Mesodermal cell (in vitro differentiated cells): ENCODE data around the gene VIPR2.
"Not testable (repeated sequence)": the region's sequence is repeated elsewhere in the genome, so short reads cannot be mapped to it uniquely, and the experiment has no call there.

ENCODE experiments used
- H3K27ac ChIP-seq: 2 replicates; pipeline ENCODE4 v1.7.0; 2013; ENCODE audit warnings: mild to moderate bottlenecking, low read depth, low read length, moderate library complexity; ENCODE audit not compliant: severe bottlenecking
- H3K36me3 ChIP-seq: 2 replicates; pipeline ENCODE4 v1.7.1; 2013; ENCODE audit warnings: mild to moderate bottlenecking, low read length, moderate library complexity; ENCODE audit not compliant: control insufficient read depth, insufficient read depth
- H3K4me1 ChIP-seq: one replicate; pipeline ENCODE4 v1.7.1; 2013; ENCODE audit warnings: mild to moderate bottlenecking, low read length; ENCODE audit not compliant: insufficient read depth, control insufficient read depth, poor library complexity, severe bottlenecking
- H3K4me3 ChIP-seq: 2 replicates; pipeline ENCODE4 v1.7.0; 2013; ENCODE audit warnings: low read length, control low read depth, mild to moderate bottlenecking; ENCODE audit not compliant: insufficient read depth, poor library complexity, severe bottlenecking; ENCODE audit errors: extremely low read depth
- H3K9me3 ChIP-seq: 2 replicates; pipeline ENCODE4 v1.7.1; 2013; ENCODE audit warnings: mild to moderate bottlenecking, low read length, moderate library complexity; ENCODE audit not compliant: control insufficient read depth
- WGBS, 2 experiments: methylation state at CpG; one replicate each; pipeline ENCODE4 v1.1.5; 2013; ENCODE audit warnings: missing lambda C conversion rate in 2 of 2; ENCODE audit not compliant: insufficient coverage in 2 of 2; 5-methylcytosine and 5-hydroxymethylcytosine counted together

The VIPR2 gene

DNA sequence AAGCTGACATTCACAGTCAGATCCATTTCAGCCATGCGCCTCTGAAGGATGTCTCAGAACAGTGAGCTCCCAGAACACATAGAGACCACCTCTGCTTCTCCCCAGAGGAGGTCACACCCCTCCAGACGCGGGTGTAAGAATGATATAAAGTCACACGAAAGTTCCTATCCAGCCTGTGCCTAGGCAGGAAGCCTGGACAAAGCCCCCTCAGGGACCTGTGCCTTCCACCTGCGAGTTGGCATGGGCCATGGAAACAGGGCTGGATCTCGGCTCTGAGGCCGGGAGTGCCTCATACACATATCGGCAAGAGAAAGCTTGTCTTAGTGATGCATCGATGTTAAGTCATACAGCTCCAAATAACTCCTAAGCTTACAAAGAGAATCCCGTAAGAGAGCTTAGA, 5.0 kb downstream of the VIPR2 start:
- H3K9me3 ChIP-seq: no peaks in the 10 kb centered on the region
- no peak overlapping the region for H3K27ac ChIP-seq
- no peak overlapping the region for H3K4me3 ChIP-seq
- no peaks in the 10 kb centered on the region for H3K4me1 ChIP-seq
- 92 to 95% methylated on average over 5 to 6 of the region's 10 CpGs for WGBS, 2 experiments
- H3K36me3 ChIP-seq: no peaks in the 10 kb centered on the region

GRCh38 chr7:159139202-159139601, 5.5 kb downstream of the VIPR2 start:
- Histone ChIP-seq H3K9me3 (no peaks in the 10 kb centered on the region), H3K4me3 (no peak overlapping the region), H3K4me1 (no peaks in the 10 kb centered on the region), H3K27ac (no peak overlapping the region), H3K36me3 (no peaks in the 10 kb centered on the region)
- 87 to 91% methylated on average over 9 to 10 of the region's 10 CpGs for WGBS, 2 experiments

- Histone ChIP-seq H3K36me3 (no peaks in the 10 kb centered on the region), H3K9me3 (no peaks in the 10 kb centered on the region), H3K27ac (no peak overlapping the region), H3K4me3 (no peak overlapping the region), H3K4me1 (no peaks in the 10 kb centered on the region)
- 100% methylated on average over 2 of the region's 6 CpGs; no CpG with 5 or more reads in 1 of the 2 experiments for WGBS, 2 experiments
Observed at GRCh38 chr7:159138508-159138907, 6.2 kb downstream of the VIPR2 start.

DNA sequence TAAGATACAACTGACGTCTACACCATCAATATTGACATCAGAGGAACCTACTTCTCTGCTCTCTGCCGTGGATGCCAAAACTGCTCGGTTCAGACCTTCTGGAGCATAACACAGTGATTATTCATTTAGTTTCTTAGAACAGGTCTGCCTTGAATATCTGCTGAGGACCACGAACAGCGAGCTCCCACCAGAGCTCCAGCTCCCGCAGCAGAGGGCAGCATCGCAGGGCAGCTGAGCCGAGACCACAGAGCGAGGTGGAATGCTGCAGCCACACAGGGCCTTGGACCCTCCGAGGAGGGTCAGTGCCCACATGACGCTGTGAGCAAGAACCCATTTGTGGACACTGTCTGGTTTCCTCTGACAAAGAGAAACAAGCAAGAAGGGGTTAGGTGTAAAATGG, 6.8 kb downstream of the VIPR2 start:
- WGBS, 2 experiments: 88 to 94% methylated on average over 9 to 10 of the region's 11 CpGs
- no peak overlapping the region for H3K27ac ChIP-seq
- H3K36me3 ChIP-seq: no peaks in the 10 kb centered on the region
- H3K4me1 ChIP-seq: no peaks in the 10 kb centered on the region
- no peaks in the 10 kb centered on the region for H3K9me3 ChIP-seq
- no peak overlapping the region for H3K4me3 ChIP-seq

- H3K9me3 ChIP-seq: no peaks in the 10 kb centered on the region
- H3K27ac ChIP-seq: no peak overlapping the region
- WGBS, 2 experiments: 71 to 83% methylated on average over 2 to 4 of the region's 6 CpGs
- H3K4me1 ChIP-seq: no peaks in the 10 kb centered on the region
- H3K36me3 ChIP-seq: no peaks in the 10 kb centered on the region
- H3K4me3 ChIP-seq: no peak overlapping the region
Observed at GRCh38 chr7:159136846-159137245, 7.8 kb downstream of the VIPR2 start.

DNA sequence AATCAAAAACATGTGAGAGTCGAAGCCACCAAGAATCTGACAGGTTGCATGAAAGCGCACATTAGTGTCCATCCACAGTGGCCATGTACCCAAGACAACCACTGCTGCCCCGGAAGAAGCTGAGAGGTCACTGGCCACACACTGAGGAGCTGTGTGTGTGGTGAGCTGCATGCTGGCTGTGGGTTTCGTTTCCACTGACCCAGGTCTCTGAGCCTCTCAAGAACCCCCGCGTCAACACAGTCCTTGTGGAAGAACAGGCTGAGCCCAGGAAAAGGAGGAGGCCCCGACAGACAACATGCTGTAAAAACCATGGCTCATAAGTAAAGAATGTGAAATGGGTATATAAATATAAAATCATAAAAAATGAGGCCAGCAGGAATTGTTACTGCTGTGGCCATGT, 8.2 kb downstream of the VIPR2 start:
- no peaks in the 10 kb centered on the region for H3K9me3 ChIP-seq
- no peak overlapping the region for H3K27ac ChIP-seq
- H3K36me3 ChIP-seq: no peaks in the 10 kb centered on the region
- H3K4me3 ChIP-seq: no peak overlapping the region
- 90% methylated on average over 5 of the region's 7 CpGs; no CpG with 5 or more reads in 1 of the 2 experiments for WGBS, 2 experiments
- no peaks in the 10 kb centered on the region for H3K4me1 ChIP-seq

DNA sequence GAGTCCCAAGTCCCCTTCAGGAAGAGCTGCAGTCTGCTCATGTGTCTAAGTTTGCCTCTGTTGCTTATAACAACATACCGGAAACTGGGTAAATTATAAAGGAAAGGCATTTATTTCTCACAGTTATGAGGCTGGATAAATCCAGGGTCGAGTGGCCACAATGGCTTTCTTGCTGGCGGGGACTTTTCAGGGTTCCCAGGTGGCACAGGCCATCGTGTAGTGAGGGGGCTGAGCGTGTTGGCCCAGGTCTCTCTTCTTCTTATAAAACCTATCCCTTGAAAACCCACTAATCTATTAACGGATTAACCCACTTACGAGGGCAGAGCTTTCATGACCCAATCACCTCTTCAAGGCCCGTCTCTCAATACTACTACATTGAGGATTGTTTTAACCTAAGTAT, 8.7 kb downstream of the VIPR2 start:
- no peaks in the 10 kb centered on the region for H3K9me3 ChIP-seq
- H3K36me3 ChIP-seq: no peaks in the 10 kb centered on the region
- no peaks in the 10 kb centered on the region for H3K4me1 ChIP-seq
- WGBS, 2 experiments: 79 to 91% methylated on average over 2 to 3 of the region's 8 CpGs
- no peak overlapping the region for H3K27ac ChIP-seq
- no peak overlapping the region for H3K4me3 ChIP-seq

- 84 to 86% methylated on average over 5 to 8 of the region's 14 CpGs for WGBS, 2 experiments
- H3K4me3 ChIP-seq, H3K4me1 ChIP-seq, H3K9me3 ChIP-seq, H3K36me3 ChIP-seq, H3K27ac ChIP-seq: not testable (repeated sequence)
Observed at GRCh38 chr7:159132670-159133443, 11.8 kb downstream of the VIPR2 start.

DNA sequence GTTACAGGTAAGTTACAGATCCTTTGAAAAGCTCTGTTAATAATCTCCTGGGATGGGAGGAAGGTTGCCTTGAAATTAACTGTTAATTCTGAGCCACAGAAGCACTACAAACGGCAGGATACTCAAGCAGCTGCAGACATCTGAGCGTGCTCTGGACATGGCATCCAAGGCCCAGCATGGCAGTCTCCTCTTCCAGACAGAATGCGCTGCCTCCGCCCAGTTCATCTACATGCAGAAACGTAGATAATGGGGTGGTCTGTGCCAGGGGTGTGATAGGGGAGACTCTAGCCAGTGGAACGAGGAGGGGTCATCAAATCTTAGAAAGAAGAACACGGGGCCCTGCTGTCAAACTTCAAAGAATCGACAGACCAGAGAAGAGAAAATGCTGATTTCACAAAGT, 13.8 kb downstream of the VIPR2 start:
- Histone ChIP-seq H3K36me3 (no peaks in the 10 kb centered on the region), H3K9me3 (no peaks in the 10 kb centered on the region), H3K4me3 (no peak overlapping the region), H3K4me1 (peaks cover 8% of the 10 kb centered on the region), H3K27ac (no peak overlapping the region)
- WGBS, 2 experiments: 86 to 91% methylated on average over 7 of the region's 8 CpGs

DNA sequence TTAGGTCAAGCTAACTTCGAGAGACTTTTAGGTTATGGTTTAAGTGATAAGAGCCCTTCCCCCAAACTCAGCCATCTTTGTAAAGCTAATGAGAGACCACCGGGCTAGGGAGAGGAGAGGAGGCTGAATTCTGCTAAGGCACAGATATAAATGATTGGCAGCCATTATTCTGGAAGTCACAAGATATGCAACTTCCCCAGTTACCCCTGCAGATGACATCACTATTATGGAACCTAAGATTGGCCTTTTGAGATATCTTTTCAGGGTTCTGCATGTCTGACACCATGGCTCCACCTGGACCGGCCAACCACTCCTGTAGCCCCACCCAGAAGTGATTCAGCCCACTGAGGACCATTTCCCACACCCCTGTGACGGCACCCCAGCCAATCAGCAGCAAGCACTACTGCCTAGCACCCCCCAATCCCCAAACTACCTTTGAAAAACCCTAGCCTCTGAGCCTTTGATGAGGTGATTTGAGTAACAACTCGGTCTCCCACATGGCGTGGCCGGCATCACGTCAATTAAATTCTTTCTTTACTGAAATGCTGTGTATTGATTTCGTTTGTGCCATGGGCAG, 14.4 kb downstream of the VIPR2 start:
- H3K27ac ChIP-seq: no peak overlapping the region
- no peak overlapping the region for H3K4me3 ChIP-seq
- H3K4me1 ChIP-seq: peaks cover 13% of the 10 kb centered on the region
- WGBS, 2 experiments: 92 to 95% methylated on average over 4 to 7 of the region's 9 CpGs
- no peaks in the 10 kb centered on the region for H3K9me3 ChIP-seq
- H3K36me3 ChIP-seq: no peaks in the 10 kb centered on the region

DNA sequence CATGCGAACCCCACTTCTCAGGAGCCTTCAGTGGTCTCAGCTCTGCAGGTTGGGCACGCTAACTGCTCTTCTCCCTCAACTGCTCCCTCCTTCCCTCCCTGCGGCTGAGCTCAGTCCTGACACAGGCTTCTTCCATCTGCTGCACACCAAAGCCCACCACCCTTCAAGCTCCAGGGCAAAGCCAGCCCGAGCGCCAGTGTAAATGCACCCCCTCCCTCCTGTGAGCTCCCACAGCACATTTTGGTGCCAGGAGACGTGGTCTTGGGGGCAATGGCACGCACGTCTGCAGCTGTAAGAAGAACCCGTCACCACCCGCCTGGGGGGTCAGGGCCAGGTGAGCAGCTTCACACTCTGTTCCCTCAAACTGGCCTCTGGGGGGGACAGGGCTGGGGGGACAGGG, 15.9 kb downstream of the VIPR2 start:
- Histone ChIP-seq H3K4me1 (peaks cover 14% of the 10 kb centered on the region), H3K27ac (no peak overlapping the region), H3K36me3 (no peaks in the 10 kb centered on the region), H3K9me3 (no peaks in the 10 kb centered on the region), H3K4me3 (no peak overlapping the region)
- 85 to 90% methylated on average over 2 to 3 of the region's 10 CpGs for WGBS, 2 experiments
